ENCODE results near the gene SFRP4.

DNA sequence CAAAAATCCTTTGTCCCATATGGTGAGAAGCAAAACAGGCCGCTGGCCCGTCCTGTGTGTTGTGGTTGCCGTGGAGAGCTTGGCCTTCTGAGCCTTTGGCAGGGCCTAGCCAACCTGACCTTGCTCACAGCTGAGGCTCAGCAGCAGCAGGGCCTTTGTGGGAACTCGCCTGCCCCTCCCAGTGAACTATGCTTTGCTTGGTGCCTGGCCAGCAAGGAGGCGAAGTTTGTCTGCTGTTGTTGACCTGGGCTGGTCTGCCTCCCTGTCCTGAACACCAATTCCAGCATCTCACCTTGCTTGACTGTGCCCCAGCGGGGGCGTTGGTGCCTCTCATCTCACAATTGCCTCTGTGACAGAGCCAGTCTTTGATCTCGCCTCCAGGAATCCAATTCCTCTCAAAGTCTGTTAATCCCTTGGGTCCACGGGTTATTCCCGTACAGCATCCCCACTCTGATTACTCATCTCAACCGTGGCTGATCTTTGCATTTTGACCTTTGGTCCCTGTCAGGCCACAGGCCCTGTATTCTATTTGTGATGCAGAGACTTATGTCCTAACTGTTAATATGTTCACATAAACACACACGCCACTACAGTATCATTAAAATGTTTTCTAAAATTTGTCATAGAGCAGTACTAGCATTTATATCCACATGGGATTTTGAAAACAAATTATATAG, 26.5 kb upstream of the SFRP4 start:
- TF ChIP-seq, protein P1, sequence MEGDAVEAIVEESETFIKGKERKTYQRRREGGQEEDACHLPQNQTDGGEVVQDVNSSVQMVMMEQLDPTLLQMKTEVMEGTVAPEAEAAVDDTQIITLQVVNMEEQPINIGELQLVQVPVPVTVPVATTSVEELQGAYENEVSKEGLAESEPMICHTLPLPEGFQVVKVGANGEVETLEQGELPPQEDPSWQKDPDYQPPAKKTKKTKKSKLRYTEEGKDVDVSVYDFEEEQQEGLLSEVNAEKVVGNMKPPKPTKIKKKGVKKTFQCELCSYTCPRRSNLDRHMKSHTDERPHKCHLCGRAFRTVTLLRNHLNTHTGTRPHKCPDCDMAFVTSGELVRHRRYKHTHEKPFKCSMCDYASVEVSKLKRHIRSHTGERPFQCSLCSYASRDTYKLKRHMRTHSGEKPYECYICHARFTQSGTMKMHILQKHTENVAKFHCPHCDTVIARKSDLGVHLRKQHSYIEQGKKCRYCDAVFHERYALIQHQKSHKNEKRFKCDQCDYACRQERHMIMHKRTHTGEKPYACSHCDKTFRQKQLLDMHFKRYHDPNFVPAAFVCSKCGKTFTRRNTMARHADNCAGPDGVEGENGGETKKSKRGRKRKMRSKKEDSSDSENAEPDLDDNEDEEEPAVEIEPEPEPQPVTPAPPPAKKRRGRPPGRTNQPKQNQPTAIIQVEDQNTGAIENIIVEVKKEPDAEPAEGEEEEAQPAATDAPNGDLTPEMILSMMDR (conservative IDR thresholded peaks at IDR 0.05; ENCODE audit: low read depth, low read length) = no peak
- TF ChIP-seq RFX5 (IDR thresholded peaks at IDR 0.05; ENCODE audit: low read depth, low read length) = no peak
- TF ChIP-seq POLR2A (IDR thresholded peaks at IDR 0.05; ENCODE audit: low read depth, low read length) = no peak
- no peak for TF ChIP-seq MAFK (IDR thresholded peaks at IDR 0.05; ENCODE audit: low read depth, low read length)
- TF ChIP-seq, protein P2, sequence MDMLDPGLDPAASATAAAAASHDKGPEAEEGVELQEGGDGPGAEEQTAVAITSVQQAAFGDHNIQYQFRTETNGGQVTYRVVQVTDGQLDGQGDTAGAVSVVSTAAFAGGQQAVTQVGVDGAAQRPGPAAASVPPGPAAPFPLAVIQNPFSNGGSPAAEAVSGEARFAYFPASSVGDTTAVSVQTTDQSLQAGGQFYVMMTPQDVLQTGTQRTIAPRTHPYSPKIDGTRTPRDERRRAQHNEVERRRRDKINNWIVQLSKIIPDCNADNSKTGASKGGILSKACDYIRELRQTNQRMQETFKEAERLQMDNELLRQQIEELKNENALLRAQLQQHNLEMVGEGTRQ (IDR thresholded peaks at IDR 0.05; ENCODE audit: low read depth, low read length) = no peak
- TF ChIP-seq CEBPB (IDR thresholded peaks at IDR 0.05; ENCODE audit: low read depth, low read length) = no peak
- TF ChIP-seq BHLHE40 (IDR thresholded peaks at IDR 0.05; ENCODE audit: low read depth, low read length) = no peak
- no peak for TF ChIP-seq MXI1 (IDR thresholded peaks at IDR 0.05; ENCODE audit: borderline replicate concordance, low read depth, low read length)
- TF ChIP-seq RAD21 (IDR thresholded peaks at IDR 0.05; ENCODE audit: low read length) = no peak
- no peak for TF ChIP-seq RCOR1 (IDR thresholded peaks at IDR 0.05; ENCODE audit: insufficient replicate concordance, low read length)
- no peak for TF ChIP-seq CHD1 (IDR thresholded peaks at IDR 0.05; ENCODE audit: low read depth, low read length)
- no peak for TF ChIP-seq SMC3 (IDR thresholded peaks at IDR 0.05; ENCODE audit: low read depth, low read length)
- TF ChIP-seq, protein P3, sequence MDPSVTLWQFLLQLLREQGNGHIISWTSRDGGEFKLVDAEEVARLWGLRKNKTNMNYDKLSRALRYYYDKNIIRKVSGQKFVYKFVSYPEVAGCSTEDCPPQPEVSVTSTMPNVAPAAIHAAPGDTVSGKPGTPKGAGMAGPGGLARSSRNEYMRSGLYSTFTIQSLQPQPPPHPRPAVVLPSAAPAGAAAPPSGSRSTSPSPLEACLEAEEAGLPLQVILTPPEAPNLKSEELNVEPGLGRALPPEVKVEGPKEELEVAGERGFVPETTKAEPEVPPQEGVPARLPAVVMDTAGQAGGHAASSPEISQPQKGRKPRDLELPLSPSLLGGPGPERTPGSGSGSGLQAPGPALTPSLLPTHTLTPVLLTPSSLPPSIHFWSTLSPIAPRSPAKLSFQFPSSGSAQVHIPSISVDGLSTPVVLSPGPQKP (IDR thresholded peaks at IDR 0.05; ENCODE audit: borderline replicate concordance, low read depth, low read length) = no peak

All from IMR-90 (cell line).